ENCODE results near the gene GABPB1. TPM values are rescaled to one million over a fixed set of nuclear protein-coding genes. Genes with fewer than 3 reads are reported as not detected.

GABPB1 gene
- total RNA-seq, 1 donor from 2014 or later: 15.9 TPM

DNA sequence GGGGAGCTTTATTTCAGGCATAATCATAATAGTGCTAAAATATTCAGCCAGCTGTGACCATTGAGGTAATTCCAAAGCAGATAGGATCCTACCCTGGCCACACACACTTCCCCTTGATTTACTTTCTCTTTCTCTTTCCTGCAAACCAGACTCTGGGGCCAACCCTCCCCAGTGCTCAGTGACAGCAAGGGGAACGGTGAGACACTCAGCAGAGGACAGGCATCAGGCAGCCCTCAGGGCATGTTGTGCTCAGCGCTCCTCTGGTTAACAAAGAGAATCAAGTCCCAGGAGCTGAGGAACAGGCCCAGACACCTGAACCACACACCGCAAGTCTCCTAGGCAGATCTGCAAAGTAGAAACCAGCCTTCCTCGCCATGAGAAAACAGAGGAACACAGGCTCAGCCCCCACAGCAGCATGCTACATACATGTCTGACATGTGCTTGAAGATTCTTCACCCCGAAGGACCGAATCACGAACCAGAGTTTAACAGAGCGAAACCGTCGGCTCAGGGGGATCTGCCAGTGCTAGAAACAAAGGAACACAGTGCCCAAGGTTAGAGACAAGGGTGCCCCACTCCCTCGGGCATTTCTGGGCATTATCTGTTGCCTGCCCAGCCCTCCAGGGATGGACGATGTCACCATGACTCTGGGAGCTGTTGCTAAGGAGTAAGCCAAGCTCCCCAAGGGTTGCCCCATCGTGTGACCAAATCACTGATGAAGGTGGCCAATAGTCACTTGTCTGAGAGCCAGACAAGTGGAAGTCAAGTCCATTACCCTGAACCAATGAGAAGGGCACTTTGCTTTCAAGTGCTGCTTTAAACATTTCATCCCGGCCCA is 107.0 kb downstream of the GABPB1 start:
- no peaks in the 10 kb centered on the region for H3K36me3 Mint-ChIP-seq (ENCODE audit: unreplicated experiment)

DNA sequence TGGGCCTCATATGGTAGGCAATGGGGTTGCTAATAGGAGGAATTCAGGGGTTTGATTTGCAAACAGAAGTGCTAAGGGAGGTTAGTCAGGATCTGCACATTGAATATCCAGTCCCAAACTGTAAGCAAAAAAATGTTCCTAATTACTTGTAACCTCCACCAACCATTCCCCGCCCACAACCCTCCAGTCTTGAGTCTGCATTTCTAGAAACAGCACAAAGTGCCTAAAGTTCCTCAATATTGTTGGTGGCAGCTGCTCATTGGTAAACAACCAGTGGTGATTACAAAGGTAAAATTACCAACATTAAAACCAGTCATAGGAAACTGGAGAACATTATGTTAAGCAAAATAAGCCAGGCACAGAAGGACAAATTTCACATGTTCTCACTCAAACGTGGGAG is 108.4 kb downstream of the GABPB1 start:
- Mint-ChIP-seq H3K27me3 (ENCODE audit: unreplicated experiment) (peaks cover 7% of the 10 kb centered on the region), H3K27ac (ENCODE audit: unreplicated experiment) (no peak overlapping the region), H3K4me3 (ENCODE audit: unreplicated experiment) (no peak overlapping the region), H3K9me3 (ENCODE audit: unreplicated experiment) (no peaks in the 10 kb centered on the region), H3K4me1 (ENCODE audit: unreplicated experiment) (no peaks in the 10 kb centered on the region), H3K36me3 (ENCODE audit: unreplicated experiment) (no peaks in the 10 kb centered on the region)
- TF ChIP-seq, protein P1, sequence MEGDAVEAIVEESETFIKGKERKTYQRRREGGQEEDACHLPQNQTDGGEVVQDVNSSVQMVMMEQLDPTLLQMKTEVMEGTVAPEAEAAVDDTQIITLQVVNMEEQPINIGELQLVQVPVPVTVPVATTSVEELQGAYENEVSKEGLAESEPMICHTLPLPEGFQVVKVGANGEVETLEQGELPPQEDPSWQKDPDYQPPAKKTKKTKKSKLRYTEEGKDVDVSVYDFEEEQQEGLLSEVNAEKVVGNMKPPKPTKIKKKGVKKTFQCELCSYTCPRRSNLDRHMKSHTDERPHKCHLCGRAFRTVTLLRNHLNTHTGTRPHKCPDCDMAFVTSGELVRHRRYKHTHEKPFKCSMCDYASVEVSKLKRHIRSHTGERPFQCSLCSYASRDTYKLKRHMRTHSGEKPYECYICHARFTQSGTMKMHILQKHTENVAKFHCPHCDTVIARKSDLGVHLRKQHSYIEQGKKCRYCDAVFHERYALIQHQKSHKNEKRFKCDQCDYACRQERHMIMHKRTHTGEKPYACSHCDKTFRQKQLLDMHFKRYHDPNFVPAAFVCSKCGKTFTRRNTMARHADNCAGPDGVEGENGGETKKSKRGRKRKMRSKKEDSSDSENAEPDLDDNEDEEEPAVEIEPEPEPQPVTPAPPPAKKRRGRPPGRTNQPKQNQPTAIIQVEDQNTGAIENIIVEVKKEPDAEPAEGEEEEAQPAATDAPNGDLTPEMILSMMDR (IDR thresholded peaks at IDR 0.05): no peak
- no peak for DNase-seq (ENCODE audit: extremely low spot score, unreplicated experiment)

More for the DNA sequence above, 107.0 kb downstream of the GABPB1 start:
- H3K27me3 Mint-ChIP-seq (ENCODE audit: unreplicated experiment): peaks cover 7% of the 10 kb centered on the region
- H3K27ac Mint-ChIP-seq (ENCODE audit: unreplicated experiment): no peak overlapping the region
- TF ChIP-seq, protein P1 (IDR thresholded peaks at IDR 0.05): no peak
- H3K9me3 Mint-ChIP-seq (ENCODE audit: unreplicated experiment): no peaks in the 10 kb centered on the region
- H3K4me1 Mint-ChIP-seq (ENCODE audit: unreplicated experiment): no peaks in the 10 kb centered on the region
- no peak overlapping the region for H3K4me3 Mint-ChIP-seq (ENCODE audit: unreplicated experiment)
- DNase-seq (ENCODE audit: extremely low spot score, unreplicated experiment): no peak

DNA sequence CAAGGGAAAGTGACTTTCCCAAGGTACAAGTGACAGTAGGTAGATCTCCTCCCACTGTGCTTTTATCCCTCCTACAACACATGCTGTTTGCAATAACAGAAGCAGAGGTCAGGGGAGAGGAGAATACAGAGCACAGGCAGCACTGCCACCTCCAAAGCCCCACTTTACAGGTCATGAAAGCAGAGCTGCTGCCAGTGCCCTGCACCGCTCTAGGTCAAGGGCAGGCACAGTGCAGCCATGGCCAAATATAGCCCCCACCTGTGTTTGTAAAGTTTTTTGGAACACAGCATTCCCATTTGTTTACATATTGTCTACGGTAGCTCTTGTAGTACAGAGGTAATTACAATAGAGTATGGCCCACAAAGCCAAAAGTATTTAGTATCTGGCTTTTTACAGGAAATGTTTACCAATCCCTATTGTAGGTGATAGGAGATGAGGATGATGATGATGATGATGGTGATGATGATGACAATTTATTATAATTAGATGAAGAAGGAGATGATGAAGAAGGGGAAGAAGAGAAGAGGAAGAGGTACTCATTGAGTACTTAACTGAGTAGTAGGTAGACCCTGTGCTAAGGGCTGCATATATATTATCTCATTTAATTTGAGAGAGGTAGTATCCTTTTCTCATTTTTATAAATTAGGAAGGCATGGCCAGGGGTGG is 109.9 kb downstream of the GABPB1 start:
- H3K4me3 Mint-ChIP-seq (ENCODE audit: unreplicated experiment): no peak overlapping the region

DNA sequence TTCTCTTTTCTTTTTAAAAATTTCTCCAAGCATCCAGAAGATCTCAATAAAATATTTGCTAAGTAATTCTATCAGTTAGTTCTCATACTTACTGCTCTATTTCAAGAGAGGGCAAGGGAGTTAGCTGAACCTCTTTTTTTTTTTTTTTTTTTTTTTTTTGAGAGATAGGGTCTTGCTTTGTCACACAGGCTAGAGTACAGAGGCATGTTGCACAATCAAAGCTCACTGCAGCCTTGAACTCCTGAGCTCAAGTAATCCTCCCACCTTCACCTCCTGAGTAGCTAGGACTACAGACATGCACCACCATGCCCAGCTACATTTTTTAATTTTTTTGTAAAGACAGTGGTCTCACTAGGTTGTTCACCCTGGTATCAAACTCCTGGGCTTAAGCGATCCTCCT is 110.8 kb downstream of the GABPB1 start:
- Mint-ChIP-seq H3K36me3 (ENCODE audit: unreplicated experiment) (no peaks in the 10 kb centered on the region), H3K9me3 (ENCODE audit: unreplicated experiment) (no peaks in the 10 kb centered on the region), H3K27ac (ENCODE audit: unreplicated experiment) (no peak overlapping the region), H3K27me3 (ENCODE audit: unreplicated experiment) (no peaks in the 10 kb centered on the region), H3K4me3 (ENCODE audit: unreplicated experiment) (no peak overlapping the region), H3K4me1 (ENCODE audit: unreplicated experiment) (no peaks in the 10 kb centered on the region)
- TF ChIP-seq, protein P1 (IDR thresholded peaks at IDR 0.05): no peak
- no peak for DNase-seq (ENCODE audit: extremely low spot score, unreplicated experiment)

More for the DNA sequence above, 109.9 kb downstream of the GABPB1 start:
- no peaks in the 10 kb centered on the region for H3K4me1 Mint-ChIP-seq (ENCODE audit: unreplicated experiment)
- no peaks in the 10 kb centered on the region for H3K9me3 Mint-ChIP-seq (ENCODE audit: unreplicated experiment)
- no peaks in the 10 kb centered on the region for H3K36me3 Mint-ChIP-seq (ENCODE audit: unreplicated experiment)
- TF ChIP-seq, protein P1 (IDR thresholded peaks at IDR 0.05): no peak
- H3K27ac Mint-ChIP-seq (ENCODE audit: unreplicated experiment): no peak overlapping the region
- H3K27me3 Mint-ChIP-seq (ENCODE audit: unreplicated experiment): peaks cover 2% of the 10 kb centered on the region
- DNase-seq (ENCODE audit: extremely low spot score, unreplicated experiment): no peak
